ENCODE data around the gene ANKRD37. TPM values are rescaled to one million over a fixed set of nuclear protein-coding genes. Genes with fewer than 3 reads are reported as not detected.

ANKRD37 gene
- total RNA-seq, 1 experiment from 2014 or later, result 15.3 TPM

DNA sequence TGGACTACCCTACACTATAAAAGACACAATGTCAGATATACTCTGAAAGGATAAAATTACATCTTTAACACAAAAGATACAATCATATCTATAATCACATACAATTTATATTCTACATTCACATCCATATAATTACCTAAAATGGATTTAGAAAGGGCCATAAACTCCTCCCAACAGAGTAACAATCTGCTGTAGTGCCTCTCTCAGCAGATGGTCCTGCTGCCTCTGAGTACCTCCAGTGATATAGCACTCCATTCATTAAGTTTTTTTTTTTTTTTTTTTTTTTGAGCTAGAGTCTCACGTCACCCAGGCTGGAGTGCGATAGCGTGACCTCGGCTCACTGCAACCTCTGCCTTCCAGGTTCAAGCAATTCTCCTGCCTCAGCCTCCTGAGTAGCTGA lies 7.4 kb downstream of the ANKRD37 start:
- in situ Hi-C loops (cut with HindIII; ENCODE audit: low pct_unique_long_range_greater_than_20kb, low sequenced_read_pairs), result no loop called here
- DNase-seq (ENCODE audit: low read depth), result no peak

DNA sequence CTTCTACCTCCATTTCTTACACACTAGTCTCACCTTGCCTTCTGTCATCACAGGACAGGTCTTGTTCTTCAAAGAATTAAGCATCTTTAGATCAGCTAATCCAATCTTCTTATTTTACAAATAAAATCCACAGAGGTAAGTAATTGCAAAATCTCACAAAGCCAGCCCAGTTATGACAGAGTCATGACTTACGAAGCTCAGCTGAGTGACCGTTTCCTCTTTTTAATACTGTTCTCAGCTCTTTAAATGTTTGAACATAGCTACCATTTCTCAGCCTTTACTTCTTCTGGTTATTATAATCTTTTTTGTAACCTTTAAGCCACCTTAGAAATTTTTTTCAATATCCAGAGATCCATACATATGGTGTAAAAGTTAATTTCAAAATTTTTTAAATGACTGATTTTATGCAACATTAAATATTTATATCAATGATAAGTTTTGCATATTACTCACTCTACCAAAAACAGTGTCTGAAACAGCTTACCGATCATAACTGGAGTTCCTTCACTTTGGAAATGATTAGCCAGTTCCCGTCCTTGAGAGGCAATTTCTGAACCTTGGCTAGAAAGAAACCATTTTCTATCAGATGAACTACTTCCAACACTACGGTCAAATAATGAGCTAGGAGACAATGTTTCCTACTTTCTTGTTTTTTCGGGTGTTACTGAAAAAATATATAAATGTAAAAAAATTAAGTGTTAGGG lies 8.8 kb downstream of the ANKRD37 start:
- DNase-seq (ENCODE audit: low read depth), result no peak
- in situ Hi-C loops (cut with HindIII; ENCODE audit: low pct_unique_long_range_greater_than_20kb, low sequenced_read_pairs), result no loop called here

DNA sequence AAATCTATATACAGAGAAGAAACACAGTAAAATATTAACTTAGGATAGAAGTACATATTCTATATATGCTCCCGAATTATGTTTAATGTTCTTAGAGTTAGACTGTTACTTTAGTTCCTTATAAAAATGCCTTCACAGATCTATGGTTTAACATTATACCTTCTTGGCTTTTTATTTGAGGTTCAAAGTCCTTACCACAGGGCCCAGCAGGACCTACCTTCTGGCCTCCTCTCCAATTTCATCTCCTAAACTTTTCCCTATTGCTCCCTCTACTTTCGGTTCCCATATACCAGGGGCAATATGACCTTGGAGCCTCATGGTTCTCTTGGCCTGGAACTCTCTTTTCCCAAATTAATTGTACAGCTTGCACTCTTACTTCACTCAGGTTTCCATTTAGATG lies 11.8 kb downstream of the ANKRD37 start:
- in situ Hi-C loops (cut with HindIII; ENCODE audit: low pct_unique_long_range_greater_than_20kb, low sequenced_read_pairs), result no loop called here
- no peak for DNase-seq (ENCODE audit: low read depth)

DNA sequence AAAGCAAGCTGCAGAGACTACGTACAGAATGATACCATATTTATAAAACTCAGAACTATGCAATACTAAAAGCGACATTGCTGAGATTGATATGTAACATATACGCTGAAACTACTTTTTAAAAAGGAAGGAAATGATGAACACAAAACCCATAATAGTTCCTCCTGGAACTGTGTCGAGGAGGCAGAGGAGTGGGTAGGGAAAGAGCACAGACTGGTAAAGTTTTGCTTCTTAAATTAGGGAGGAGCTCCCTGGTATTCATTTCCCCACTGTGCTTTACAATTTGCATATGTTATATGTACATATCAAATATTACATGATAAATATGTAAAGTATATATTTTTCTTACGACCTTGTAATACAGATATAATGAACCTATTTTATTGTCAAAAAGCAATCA lies 15.2 kb downstream of the ANKRD37 start:
- in situ Hi-C loops (cut with HindIII; ENCODE audit: low pct_unique_long_range_greater_than_20kb, low sequenced_read_pairs), result no loop called here
- no peak for DNase-seq (ENCODE audit: low read depth)

DNA sequence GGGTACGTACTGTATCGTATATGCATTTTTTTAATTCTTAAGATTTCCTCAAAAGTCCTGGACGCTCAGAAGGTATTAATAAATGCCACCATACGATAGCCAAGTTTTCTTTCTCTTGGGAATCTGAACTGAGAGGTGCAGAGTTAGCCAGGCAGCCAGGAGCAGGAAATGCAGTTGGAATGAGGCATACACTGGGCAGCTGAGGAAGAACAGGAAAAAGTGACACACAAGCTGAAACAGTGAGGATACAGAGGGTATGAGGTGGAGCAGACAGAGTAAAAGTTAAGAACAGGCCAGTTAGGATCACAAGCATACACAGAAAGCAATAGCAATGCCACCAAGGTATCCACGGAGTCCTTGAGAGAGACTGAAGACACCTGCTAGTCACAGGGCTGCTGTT lies 15.8 kb downstream of the ANKRD37 start:
- DNase-seq (ENCODE audit: low read depth), result no peak
- in situ Hi-C loops (cut with HindIII; ENCODE audit: low pct_unique_long_range_greater_than_20kb, low sequenced_read_pairs), result no loop called here

DNA sequence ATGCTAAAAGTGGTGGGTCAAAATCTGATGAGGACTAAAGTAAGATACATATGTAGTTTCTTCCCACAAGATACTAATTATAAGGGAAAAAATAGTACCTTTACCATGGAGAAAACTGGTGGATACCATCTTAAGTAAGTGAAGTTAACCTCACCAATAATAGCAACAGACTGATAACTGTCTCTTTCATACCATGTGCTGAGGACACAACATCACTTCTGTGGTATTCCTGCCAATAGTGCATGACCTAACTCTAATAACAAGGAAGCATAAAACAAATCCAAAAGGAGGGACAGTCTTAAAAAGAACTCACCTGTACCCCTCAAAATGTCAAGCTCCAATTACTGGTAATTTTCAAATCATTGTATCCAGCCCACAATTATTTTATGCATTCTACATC lies 20.3 kb downstream of the ANKRD37 start:
- DNase-seq (ENCODE audit: low read depth), result no peak
- in situ Hi-C loops (cut with HindIII; ENCODE audit: low pct_unique_long_range_greater_than_20kb, low sequenced_read_pairs), result no loop called here

DNA sequence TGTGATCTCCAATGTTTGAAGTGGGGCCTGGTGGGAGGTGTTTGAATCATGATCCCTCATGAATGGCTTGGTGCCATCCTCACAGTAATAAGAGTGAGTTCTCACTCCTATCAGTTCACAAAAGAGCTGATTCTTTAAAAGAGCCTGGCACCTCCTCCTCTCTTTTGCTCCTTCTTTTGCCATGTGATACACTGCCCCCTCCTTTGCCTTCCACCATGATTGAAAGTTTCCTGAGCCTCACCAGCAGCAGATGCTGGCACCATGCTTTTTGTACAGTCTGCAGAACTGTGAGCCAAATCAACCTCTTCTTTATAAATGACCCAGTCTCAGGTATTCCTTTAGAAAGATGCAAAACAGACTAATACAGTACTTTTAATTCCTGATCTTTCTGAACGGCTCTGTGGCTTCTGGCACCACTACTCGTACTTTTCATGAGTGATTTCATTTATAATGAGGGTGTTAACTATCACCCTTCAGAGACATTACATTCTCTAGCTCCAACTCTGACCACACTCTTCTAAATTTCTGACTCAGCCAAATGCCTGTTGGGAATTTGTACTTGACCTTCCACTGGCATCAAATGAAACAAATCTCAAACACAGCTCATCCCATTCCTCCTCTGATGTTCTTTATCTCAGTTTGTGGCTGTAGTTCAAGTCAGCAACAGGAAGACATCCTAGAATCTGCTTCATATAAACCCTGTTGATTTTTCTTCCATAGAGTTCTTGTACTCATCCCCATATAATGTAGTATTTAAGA lies 24.9 kb downstream of the ANKRD37 start:
- DNase-seq (ENCODE audit: low read depth), result no peak
- in situ Hi-C loops (cut with HindIII; ENCODE audit: low pct_unique_long_range_greater_than_20kb, low sequenced_read_pairs), result no loop called here

DNA sequence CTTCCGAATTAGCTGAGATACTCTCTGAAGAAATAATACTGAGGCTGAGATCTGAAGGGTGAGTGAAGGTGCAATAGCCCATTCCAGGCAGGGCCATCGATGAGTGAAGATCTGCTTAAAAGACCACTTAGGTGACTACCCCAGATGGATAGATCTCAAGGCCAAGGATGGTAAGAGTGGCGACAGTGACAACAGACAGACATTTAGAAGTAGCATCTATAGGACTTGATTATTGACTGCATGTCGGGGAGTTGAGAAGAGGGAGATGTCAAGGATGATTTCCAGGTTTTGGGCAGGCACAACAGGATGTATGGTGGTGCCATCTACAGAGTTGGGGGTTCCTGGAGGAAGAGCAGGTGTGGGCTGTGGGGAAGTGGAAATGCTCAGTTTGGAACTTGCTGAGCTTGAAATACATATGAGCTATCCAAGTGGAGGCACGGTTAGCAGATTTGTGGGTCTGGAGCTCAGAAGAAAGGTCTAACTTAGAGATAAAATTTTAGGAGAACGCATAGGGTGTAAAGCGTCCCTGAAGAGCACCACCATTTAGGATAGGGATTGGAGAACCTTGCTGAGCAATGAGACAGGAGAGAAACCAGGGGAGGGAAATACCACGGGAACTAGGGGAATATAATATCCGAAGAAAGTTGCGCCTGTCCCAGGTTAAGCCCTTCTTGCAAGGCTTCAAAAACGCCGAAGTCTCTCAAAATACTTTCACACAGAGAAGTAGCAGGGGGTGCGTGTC lies 28.4 kb downstream of the ANKRD37 start:
- no peak for DNase-seq (ENCODE audit: low read depth)
- in situ Hi-C loops (cut with HindIII; ENCODE audit: low pct_unique_long_range_greater_than_20kb, low sequenced_read_pairs), result no loop called here

DNA sequence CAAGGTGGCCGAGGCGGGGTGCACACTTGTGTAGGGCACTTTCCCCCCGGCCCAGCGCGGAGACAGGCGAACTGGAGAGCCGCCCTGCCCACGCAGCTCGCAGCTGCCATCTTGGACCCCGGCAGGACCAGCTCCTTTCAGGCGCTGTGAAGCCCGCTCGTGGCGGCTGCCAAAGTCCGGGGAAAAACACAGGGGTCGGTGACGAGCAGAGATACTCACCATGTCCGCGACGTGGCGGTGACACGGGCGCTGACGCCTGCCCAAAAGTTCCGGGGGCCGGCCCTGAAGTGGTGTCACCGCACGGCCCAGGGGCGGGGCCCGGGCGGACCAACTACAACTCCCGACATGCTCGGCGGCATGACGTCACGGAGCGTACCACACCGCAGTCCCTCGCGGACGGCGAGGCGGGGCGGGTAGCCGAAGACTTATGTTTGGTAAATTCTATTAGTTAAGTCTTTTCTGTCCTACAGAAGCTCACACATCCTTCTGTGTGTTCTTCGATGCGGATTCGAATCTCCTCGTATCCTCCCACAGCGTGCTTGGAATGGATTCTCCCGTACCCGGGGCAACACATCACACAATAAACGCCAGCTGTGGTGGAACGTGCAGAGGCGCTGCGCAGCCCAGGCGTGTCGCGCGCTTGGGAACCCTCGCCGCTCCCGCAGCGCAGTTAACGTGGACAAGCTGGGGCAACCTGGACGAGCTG lies 29.2 kb downstream of the ANKRD37 start, which contains the start of gene UFSP2:
Gene UFSP2 (minus strand): TSS at position 318 of the 706 bp plus-strand sequence. CDS start 96 bp downstream, at position 222.
- peak; percentile 90 for DNase-seq (ENCODE audit: low read depth)
- in situ Hi-C loops (cut with HindIII; ENCODE audit: low pct_unique_long_range_greater_than_20kb, low sequenced_read_pairs), result no loop called here

DNA sequence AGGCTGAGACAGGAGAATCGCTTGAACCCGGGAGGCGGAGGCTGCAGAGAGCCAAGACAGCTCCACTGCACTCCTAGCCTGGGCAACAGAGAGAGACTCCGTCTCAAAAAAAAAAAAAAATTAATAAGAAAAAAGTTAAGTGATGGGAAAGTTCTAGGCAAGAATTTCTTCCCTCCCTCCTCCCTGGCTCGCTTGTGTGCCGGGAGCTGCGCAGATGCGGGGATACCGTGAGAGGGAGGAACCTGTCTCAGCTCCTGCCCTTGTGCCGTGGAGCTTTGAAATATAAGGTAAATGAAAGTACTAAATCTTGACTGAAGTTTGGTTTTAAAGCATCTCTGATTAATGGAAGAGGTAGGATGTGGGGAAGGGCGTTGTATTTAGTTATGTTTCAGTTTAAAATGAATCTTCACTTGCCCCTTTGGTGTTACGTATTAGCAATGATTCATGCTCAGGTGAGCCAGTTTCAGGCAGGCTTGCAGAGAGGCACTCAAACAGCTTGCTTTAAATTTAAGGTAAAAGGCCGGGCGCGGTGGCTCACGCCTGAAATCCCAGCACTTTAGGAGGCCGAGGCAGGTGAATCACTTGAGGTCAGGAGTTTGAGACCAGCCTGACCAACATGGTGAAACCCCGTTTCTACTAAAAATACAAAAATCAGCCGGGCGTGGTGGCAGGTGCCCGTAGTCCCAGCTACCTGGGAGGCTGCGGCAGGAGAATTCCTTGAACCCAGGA lies 30.5 kb downstream of the ANKRD37 start:
- in situ Hi-C loops (cut with HindIII; ENCODE audit: low pct_unique_long_range_greater_than_20kb, low sequenced_read_pairs), result no loop called here
- peak; percentile 2 for DNase-seq (ENCODE audit: low read depth)

DNA sequence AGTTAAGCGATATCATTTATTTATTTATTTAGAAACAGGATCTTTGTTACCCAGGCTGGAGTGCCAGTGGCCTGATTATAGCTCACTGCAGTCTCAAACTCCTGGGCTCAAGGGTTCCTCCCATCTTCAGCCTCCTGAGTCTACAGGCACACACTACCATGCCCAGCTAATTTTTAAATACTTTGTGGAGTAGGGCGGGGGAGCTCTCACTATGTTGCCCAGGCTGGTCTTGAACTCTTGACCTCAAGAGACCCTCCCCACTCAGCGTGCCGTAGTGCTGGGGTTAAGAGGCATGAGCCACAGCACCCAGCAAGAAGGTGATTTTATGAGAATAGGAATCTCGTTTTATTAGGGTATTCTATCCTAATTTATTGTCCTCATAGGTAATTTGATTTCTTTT lies 33.0 kb downstream of the ANKRD37 start:
- DNase-seq (ENCODE audit: low read depth), result no peak
- in situ Hi-C loops (cut with HindIII; ENCODE audit: low pct_unique_long_range_greater_than_20kb, low sequenced_read_pairs), result no loop called here

DNA sequence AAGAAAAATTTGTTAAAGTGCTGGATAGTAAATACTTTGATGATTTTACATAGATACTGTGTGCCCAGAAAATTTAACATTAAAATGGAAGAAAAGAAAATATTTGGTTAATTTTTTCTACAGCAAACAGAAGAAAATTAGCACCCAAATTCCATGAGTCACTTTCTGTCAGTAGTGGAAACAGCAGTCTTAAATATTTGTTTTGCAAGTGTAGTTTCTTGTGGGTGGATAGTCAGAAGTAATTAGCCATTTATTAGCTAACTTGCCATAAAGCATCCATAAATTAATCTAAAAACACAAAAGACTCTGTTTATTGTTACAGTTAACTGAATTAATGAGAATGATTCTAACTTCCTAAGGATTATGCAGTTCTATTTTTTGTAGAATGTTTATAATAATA lies 38.8 kb downstream of the ANKRD37 start:
- DNase-seq (ENCODE audit: low read depth), result no peak
- in situ Hi-C loops (cut with HindIII; ENCODE audit: low pct_unique_long_range_greater_than_20kb, low sequenced_read_pairs), result no loop called here

DNA sequence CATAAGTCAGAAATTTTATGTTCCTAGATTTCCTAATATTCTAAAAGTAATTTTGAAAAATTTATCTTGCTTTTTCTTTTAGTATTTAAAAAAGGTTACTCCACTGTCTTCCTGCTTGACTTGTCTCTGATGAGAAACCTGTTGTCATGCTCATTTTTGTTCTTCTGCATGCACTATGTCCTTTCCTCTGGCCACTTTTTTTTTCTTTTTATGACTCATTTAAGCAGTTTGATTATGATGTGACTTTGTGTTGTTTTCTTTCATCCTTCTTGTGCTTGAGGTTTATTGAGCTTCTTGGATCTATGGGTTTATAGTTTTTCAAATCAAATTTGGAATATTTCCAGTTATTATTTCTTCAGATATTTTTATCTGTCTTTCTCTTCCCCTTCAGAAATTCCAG lies 41.2 kb downstream of the ANKRD37 start:
- in situ Hi-C loops (cut with HindIII; ENCODE audit: low pct_unique_long_range_greater_than_20kb, low sequenced_read_pairs), result no loop called here

DNA sequence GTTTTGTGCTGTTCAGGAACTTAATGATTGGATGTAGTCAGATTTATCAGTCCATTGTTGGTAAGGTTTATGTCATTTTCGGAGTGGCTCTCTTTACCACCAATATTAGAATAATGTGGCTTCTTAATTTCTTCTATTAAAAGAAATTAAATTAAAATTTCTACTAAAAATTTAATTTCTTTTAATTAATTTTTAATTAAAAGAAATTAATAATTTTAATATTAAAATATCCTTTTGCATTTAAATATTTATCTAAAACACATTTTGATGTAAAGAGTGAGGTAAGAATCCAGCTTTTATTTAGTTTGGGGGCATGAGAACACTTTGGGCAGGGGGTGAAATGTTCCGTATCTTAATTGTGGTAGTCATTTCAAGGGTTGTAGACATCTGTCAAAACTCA lies 44.8 kb downstream of the ANKRD37 start:
- DNase-seq (ENCODE audit: low read depth), result no peak
- in situ Hi-C loops (cut with HindIII; ENCODE audit: low pct_unique_long_range_greater_than_20kb, low sequenced_read_pairs), result no loop called here

More for the DNA sequence above, 41.2 kb downstream of the ANKRD37 start:
- no peak for DNase-seq (ENCODE audit: low read depth)

DNA sequence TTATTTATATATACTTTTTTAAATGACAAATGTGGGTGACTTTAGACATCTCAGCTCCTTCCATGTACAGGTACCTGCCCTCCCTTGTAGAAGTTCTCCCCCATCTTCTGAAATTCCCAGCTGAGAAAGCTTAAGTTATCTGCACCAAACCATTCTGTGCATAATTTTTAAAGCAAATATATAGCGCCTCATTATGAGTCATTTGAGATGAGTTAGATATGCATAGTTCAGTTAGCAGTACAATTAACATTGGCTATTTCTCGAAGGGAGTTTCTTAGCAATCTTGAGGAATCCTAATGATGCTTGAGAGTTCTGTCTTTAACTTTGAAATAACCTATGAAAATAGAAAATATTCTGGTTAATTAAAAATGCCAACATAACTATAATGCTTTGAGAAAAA lies 48.6 kb downstream of the ANKRD37 start:
- in situ Hi-C loops (cut with HindIII; ENCODE audit: low pct_unique_long_range_greater_than_20kb, low sequenced_read_pairs), result no loop called here

More for the DNA sequence above, 48.6 kb downstream of the ANKRD37 start:
- DNase-seq (ENCODE audit: low read depth), result no peak

All from Caki2 (cell line).